ENCODE results near the gene TRIM68. TPM values are rescaled to one million over a fixed set of nuclear protein-coding genes. Genes with fewer than 3 reads are reported as not detected.

The TRIM68 gene
- total RNA-seq (10 to 100 TPM in 3 of 5 donors, 1 to 10 TPM in 2; 7.6 to 22.0 (median 17.4) TPM), total RNA-seq (5.2 to 37.5 (median 13.4) reads per million in 29 experiments)
- 15.6 TPM for total RNA-seq (2013)

DNA sequence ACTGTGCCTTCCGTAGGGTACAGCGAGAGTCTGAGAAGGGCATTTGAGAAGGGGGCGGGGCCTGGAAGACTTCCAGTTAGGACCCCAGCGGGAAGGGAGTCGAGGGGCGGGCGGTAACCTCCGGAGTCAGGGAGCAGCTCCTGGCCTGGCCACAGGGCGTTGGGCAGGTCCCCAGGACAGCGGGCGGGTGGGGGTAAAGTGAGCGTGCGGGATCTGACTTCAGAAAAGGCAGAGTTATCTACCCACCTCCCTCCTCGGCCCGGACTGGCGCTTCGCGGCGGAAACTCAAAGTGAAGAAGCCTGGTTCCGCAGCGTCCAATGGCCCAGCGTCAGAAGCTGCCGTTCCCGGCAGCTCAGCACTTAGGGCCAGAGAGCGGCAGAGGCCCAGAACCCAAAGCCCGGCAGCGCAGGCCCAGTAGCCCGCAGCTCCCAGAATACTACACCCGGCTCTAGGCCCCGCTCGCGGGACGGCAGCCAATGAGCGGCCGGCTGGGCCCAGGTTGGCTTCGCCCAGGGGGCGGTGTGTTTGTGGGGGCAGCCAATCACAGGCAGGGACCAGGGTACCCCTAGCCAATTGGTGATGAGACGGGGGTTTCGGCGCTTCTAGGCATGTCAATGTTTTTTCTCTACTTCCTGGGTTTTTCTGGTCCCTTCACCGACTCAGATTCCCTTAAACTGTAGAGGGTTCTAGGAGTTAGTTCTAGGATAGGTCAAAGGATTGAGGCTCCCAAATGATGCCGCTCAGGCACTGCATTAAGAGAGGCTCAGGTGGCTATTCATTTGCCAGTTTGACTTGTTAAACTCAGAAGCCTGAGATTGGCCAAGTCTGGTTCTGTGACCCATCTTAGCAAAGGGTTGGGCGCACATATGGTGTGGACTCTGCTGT lies at the start of gene TRIM68:
Gene TRIM68 (minus strand): TSS at position 451 of the 886 bp plus-strand sequence. CDS start 2,727 bp downstream, outside the sequence.
- no peaks in the 10 kb centered on the region for H3K27me3 Mint-ChIP-seq
- 6% methylated on average over 27 of the region's 43 CpGs for WGBS (ENCODE audit: insufficient coverage)
- ChIA-PET CTCF (interaction anchor here in 1 of 2 donors (0.7 to 1.3 kb wide), 3 partner anchors 23 to 29 kb away, joined by 3 read pairs; partner anchors contain the start of gene OR51D1), POLR2A (interaction anchor here in 1 of 2 donors (0.7 kb wide), 1 partner anchor 10 kb away, joined by 6 read pairs; no protein-coding TSS in a partner anchor)
- H3K36me3 ChIP-seq (ENCODE audit: control insufficient read depth in 2 of 2, extremely low read depth in 1 of 2, insufficient read depth in 1 of 2, low read length in 1 of 2): peaks cover 3 to 18% of the 10 kb centered on the region in 2 donors
- H3K36me3 Mint-ChIP-seq: peaks cover 18% of the 10 kb centered on the region
- no peaks in the 10 kb centered on the region for H3K27me3 ChIP-seq (replicated peaks in 1 of 2; ENCODE audit: control insufficient read depth in 2 of 2, extremely low read depth in 1 of 2, insufficient read depth in 2 of 2, low read length in 1 of 2)
- peak within 1 kb of the TSS; percentile 94 for H3K4me3 ChIP-seq (ENCODE audit: control insufficient read depth in 1 of 2, extremely low read depth in 1 of 2, low read length in 1 of 2)
- peak within 1 kb of the TSS; percentile 92 to 94 (median 92) for H3K4me3 Mint-ChIP-seq
- peaks cover 0 to 7% (median 0%) of the 10 kb centered on the region in 3 donors for H3K9me3 Mint-ChIP-seq
- peak within 1 kb of the TSS; percentile 86 for H3K27ac ChIP-seq (ENCODE audit: low read length)
- H3K4me1 ChIP-seq (ENCODE audit: control insufficient read depth in 1 of 2, extremely low read depth in 1 of 2, insufficient read depth in 2 of 2, low read length in 2 of 2): peaks cover 14 to 17% of the 10 kb centered on the region in 2 experiments
- H3K4me1 Mint-ChIP-seq: peaks cover 46 to 58% (median 50%) of the 10 kb centered on the region in 3 donors
- no peaks in the 10 kb centered on the region for H3K9me3 ChIP-seq
- peak; percentile 100 for ATAC-seq (replicated peaks in 1 of 4)
- H3K27ac Mint-ChIP-seq: peak within 1 kb of the TSS; percentile 86 to 93
- peak; percentile 90 to 97 (median 95) for DNase-seq

- WGBS (ENCODE audit: insufficient coverage): 100% methylated on average over 1 of the region's 2 CpGs
- Histone ChIP-seq H3K4me1 (ENCODE audit: control insufficient read depth in 1 of 2, extremely low read depth in 1 of 2, insufficient read depth in 2 of 2, low read length in 2 of 2) (no peaks in the 10 kb centered on the region), H3K27me3 (replicated peaks in 1 of 2; ENCODE audit: control insufficient read depth in 2 of 2, extremely low read depth in 1 of 2, insufficient read depth in 2 of 2, low read length in 1 of 2) (peaks cover 0 to 4% of the 10 kb centered on the region in 2 experiments), H3K27ac (ENCODE audit: low read length) (no peak overlapping the region), H3K36me3 (ENCODE audit: control insufficient read depth in 2 of 2, extremely low read depth in 1 of 2, insufficient read depth in 1 of 2, low read length in 1 of 2) (no peaks in the 10 kb centered on the region), H3K9me3 (no peaks in the 10 kb centered on the region), H3K4me3 (ENCODE audit: control insufficient read depth in 1 of 2, extremely low read depth in 1 of 2, low read length in 1 of 2) (no peak overlapping the region)
- H3K9me3 Mint-ChIP-seq: peaks cover 0 to 7% (median 0%) of the 10 kb centered on the region in 3 donors
- H3K36me3 Mint-ChIP-seq: no peaks in the 10 kb centered on the region
- H3K4me3 Mint-ChIP-seq: no peak overlapping the region
- DNase-seq (no peak), ATAC-seq (replicated peaks in 1 of 4) (no peak)
- CTCF ChIA-PET: no interaction called here
- no peak overlapping the region for H3K27ac Mint-ChIP-seq
- peaks cover 3 to 21% of the 10 kb centered on the region in 2 donors for H3K27me3 Mint-ChIP-seq
- H3K4me1 Mint-ChIP-seq: peaks cover 0 to 3% (median 3%) of the 10 kb centered on the region in 3 donors
- POLR2A ChIA-PET: no interaction called here
Observed at GRCh38 chr11:4654635-4655369, 46.8 kb upstream of the TRIM68 start.

DNA sequence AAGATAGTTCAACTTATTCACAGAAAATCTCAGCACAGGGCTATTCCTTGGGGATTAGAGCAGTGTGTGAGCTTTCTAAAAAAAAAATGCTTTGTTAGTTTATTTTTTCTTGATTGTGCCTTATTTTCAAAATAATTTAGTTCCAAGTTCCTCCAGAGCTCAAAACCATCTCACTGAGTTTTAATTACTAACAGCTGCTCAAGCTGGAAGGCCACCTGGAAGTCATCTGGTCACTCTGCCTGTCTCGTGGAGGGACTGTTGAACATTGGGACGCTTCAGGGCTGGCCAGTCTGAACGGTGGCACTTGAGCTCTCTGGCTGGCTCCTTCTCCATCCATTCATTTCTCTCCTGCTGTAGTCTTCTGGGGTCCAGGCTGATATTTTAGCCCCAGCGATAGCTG lies 39.7 kb upstream of the TRIM68 start:
- Histone ChIP-seq H3K4me3 (ENCODE audit: control insufficient read depth in 1 of 2, extremely low read depth in 1 of 2, low read length in 1 of 2) (no peak overlapping the region), H3K27me3 (replicated peaks in 1 of 2; ENCODE audit: control insufficient read depth in 2 of 2, extremely low read depth in 1 of 2, insufficient read depth in 2 of 2, low read length in 1 of 2) (peaks cover 0 to 10% of the 10 kb centered on the region in 2 experiments), H3K36me3 (ENCODE audit: control insufficient read depth in 2 of 2, extremely low read depth in 1 of 2, insufficient read depth in 1 of 2, low read length in 1 of 2) (no peaks in the 10 kb centered on the region), H3K27ac (ENCODE audit: low read length) (no peak overlapping the region), H3K4me1 (ENCODE audit: control insufficient read depth in 1 of 2, extremely low read depth in 1 of 2, insufficient read depth in 2 of 2, low read length in 2 of 2) (no peaks in the 10 kb centered on the region), H3K9me3 (no peaks in the 10 kb centered on the region)
- POLR2A ChIA-PET: no interaction called here
- H3K9me3 Mint-ChIP-seq: peaks cover 0 to 2% (median 0%) of the 10 kb centered on the region in 3 donors
- peaks cover 3 to 13% of the 10 kb centered on the region in 2 donors for H3K27me3 Mint-ChIP-seq
- WGBS (ENCODE audit: insufficient coverage): 73% methylated on average over 3 of the region's 4 CpGs
- no peaks in the 10 kb centered on the region for H3K36me3 Mint-ChIP-seq
- H3K27ac Mint-ChIP-seq: no peak overlapping the region
- ATAC-seq (replicated peaks in 1 of 4) (no peak), DNase-seq (no peak)
- CTCF ChIA-PET: interaction anchor here in 1 of 2 donors (0.9 kb wide), 1 partner anchor 12 kb away, joined by 4 read pairs; no protein-coding TSS in a partner anchor
- H3K4me3 Mint-ChIP-seq: no peak overlapping the region
- H3K4me1 Mint-ChIP-seq: no peaks in the 10 kb centered on the region

DNA sequence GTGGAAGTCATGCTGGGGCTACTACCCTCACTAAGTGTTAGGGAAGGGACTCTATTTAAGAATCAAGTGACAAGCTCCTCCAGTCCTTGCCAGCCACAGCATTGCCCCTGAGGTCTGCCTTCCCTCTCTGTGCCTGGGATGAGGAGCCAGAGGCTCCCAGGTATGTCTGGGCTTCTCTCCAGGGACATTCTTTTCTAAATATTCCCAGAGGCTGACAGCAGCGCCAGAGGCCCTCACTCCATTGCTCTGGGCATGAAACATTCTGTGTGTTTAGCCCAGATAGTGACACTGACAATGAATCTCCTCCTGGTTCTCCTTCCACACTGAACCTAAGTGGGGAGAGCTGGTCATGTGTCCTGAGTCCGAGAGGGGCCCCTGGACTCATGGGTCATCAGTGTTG lies 37.9 kb upstream of the TRIM68 start:
- 86% methylated on average over 1 of the region's 2 CpGs for WGBS (ENCODE audit: insufficient coverage)
- Mint-ChIP-seq H3K9me3 (no peaks in the 10 kb centered on the region), H3K36me3 (no peaks in the 10 kb centered on the region), H3K4me3 (no peak overlapping the region), H3K4me1 (no peaks in the 10 kb centered on the region), H3K27ac (no peak overlapping the region), H3K27me3 (peaks cover 3 to 15% of the 10 kb centered on the region in 2 donors)
- CTCF ChIA-PET: interaction anchor here in 1 of 2 donors (1.3 kb wide), 1 partner anchor 9 kb away, joined by 3 read pairs; the partner anchor contains the start of gene OR51D1
- POLR2A ChIA-PET: no interaction called here
- Histone ChIP-seq H3K4me3 (ENCODE audit: control insufficient read depth in 1 of 2, extremely low read depth in 1 of 2, low read length in 1 of 2) (no peak overlapping the region), H3K27ac (ENCODE audit: low read length) (no peak overlapping the region), H3K36me3 (ENCODE audit: control insufficient read depth in 2 of 2, extremely low read depth in 1 of 2, insufficient read depth in 1 of 2, low read length in 1 of 2) (no peaks in the 10 kb centered on the region), H3K27me3 (replicated peaks in 1 of 2; ENCODE audit: control insufficient read depth in 2 of 2, extremely low read depth in 1 of 2, insufficient read depth in 2 of 2, low read length in 1 of 2) (peaks cover 0 to 18% of the 10 kb centered on the region in 2 experiments), H3K9me3 (no peaks in the 10 kb centered on the region), H3K4me1 (ENCODE audit: control insufficient read depth in 1 of 2, extremely low read depth in 1 of 2, insufficient read depth in 2 of 2, low read length in 2 of 2) (no peaks in the 10 kb centered on the region)
- DNase-seq (no peak), ATAC-seq (replicated peaks in 1 of 4) (no peak)

DNA sequence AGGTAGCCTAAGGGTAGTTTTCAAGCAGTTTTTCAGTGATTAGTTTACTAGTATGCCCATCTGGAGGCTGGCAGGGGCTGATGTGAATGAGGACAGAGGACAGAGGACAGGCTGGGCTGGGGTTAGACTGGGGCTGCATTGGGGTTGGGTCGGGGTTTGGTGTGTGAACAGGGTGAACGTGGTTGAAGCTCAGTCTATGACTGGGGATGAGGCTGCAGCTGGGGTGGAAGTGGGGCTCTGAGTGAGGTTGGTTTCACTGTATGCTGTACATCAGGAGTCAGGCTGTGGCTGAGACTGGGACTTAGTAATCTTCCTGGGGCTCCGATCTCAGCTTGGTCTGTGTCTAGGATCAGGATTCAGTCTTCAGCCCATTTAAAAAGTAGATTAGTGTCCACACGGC lies 36.2 kb upstream of the TRIM68 start:
- peaks cover 0 to 18% of the 10 kb centered on the region in 2 experiments for H3K27me3 ChIP-seq (replicated peaks in 1 of 2; ENCODE audit: control insufficient read depth in 2 of 2, extremely low read depth in 1 of 2, insufficient read depth in 2 of 2, low read length in 1 of 2)
- H3K4me1 ChIP-seq (ENCODE audit: control insufficient read depth in 1 of 2, extremely low read depth in 1 of 2, insufficient read depth in 2 of 2, low read length in 2 of 2): no peaks in the 10 kb centered on the region
- DNase-seq (no peak), ATAC-seq (replicated peaks in 1 of 4) (no peak)
- H3K4me3 ChIP-seq (ENCODE audit: control insufficient read depth in 1 of 2, extremely low read depth in 1 of 2, low read length in 1 of 2): no peak overlapping the region
- no peaks in the 10 kb centered on the region for H3K9me3 ChIP-seq
- POLR2A ChIA-PET: interaction anchor here in 1 of 2 donors (0.5 kb wide), 1 partner anchor 1165 kb away, joined by 5 read pairs; no protein-coding TSS in a partner anchor
- H3K27me3 Mint-ChIP-seq: peaks cover 3 to 16% of the 10 kb centered on the region in 2 donors
- 58% methylated on average over 3 of the region's 4 CpGs for WGBS (ENCODE audit: insufficient coverage)
- no peaks in the 10 kb centered on the region for H3K36me3 Mint-ChIP-seq
- no peak overlapping the region for H3K4me3 Mint-ChIP-seq
- no peaks in the 10 kb centered on the region for H3K4me1 Mint-ChIP-seq
- CTCF ChIA-PET: no interaction called here
- H3K36me3 ChIP-seq (ENCODE audit: control insufficient read depth in 2 of 2, extremely low read depth in 1 of 2, insufficient read depth in 1 of 2, low read length in 1 of 2): no peaks in the 10 kb centered on the region
- H3K9me3 Mint-ChIP-seq: no peaks in the 10 kb centered on the region
- H3K27ac Mint-ChIP-seq: no peak overlapping the region
- no peak overlapping the region for H3K27ac ChIP-seq (ENCODE audit: low read length)

GRCh38 chr11:4643682-4644081 lies 35.7 kb upstream of the TRIM68 start, which contains the start of gene OR51E1:
Gene OR51E1 (plus strand): TSS chr11:4643982. CDS start chr11:4652527, 8,545 bp downstream.
- H3K9me3 ChIP-seq: no peaks in the 10 kb centered on the region
- Mint-ChIP-seq H3K4me1 (no peaks in the 10 kb centered on the region), H3K27ac (no peak within 1 kb of the TSS), H3K9me3 (no peaks in the 10 kb centered on the region), H3K36me3 (no peaks in the 10 kb centered on the region), H3K27me3 (peaks cover 3 to 16% of the 10 kb centered on the region in 2 donors), H3K4me3 (no peak within 1 kb of the TSS)
- H3K36me3 ChIP-seq (ENCODE audit: control insufficient read depth in 2 of 2, extremely low read depth in 1 of 2, insufficient read depth in 1 of 2, low read length in 1 of 2): no peaks in the 10 kb centered on the region
- peaks cover 0 to 18% of the 10 kb centered on the region in 2 experiments for H3K27me3 ChIP-seq (replicated peaks in 1 of 2; ENCODE audit: control insufficient read depth in 2 of 2, extremely low read depth in 1 of 2, insufficient read depth in 2 of 2, low read length in 1 of 2)
- ATAC-seq (replicated peaks in 1 of 4): no peak
- no peak within 1 kb of the TSS for H3K4me3 ChIP-seq (ENCODE audit: control insufficient read depth in 1 of 2, extremely low read depth in 1 of 2, low read length in 1 of 2)
- CTCF ChIA-PET: no interaction called here
- no peak within 1 kb of the TSS for H3K27ac ChIP-seq (ENCODE audit: low read length)
- WGBS (ENCODE audit: insufficient coverage): 81% methylated on average over 2 of the region's 3 CpGs
- POLR2A ChIA-PET: interaction anchor here in 1 of 2 donors (0.5 kb wide), 1 partner anchor 1166 kb away, joined by 5 read pairs; no protein-coding TSS in a partner anchor
- no peaks in the 10 kb centered on the region for H3K4me1 ChIP-seq (ENCODE audit: control insufficient read depth in 1 of 2, extremely low read depth in 1 of 2, insufficient read depth in 2 of 2, low read length in 2 of 2)
- no peak for DNase-seq

All from T-cell (primary cell).